Kidney (tissue), 14 donors: ENCODE results near the gene GLIS1. TPM values are rescaled to one million over a fixed set of nuclear protein-coding genes. Genes with fewer than 3 reads are reported as not detected.

ENCODE experiments used
- DNase-seq, 5 donors: peaks; one replicate each; pipeline ENCODE4 v3.0.0-alpha.2; 2013 to 2020
- FAIRE-seq: peaks from 2 replicates; lab custom pipeline; 2012; peaks lifted over from hg19 to GRCh38; lab: Jason Lieb, UNC
- H3K27ac ChIP-seq, 2 donors: one replicate each; pipeline ENCODE4 v1.7.0; 2013; ENCODE audit warnings: low read depth in 2 of 2, low read length in 2 of 2, inconsistent platforms in 1 of 2
- H3K27me3 ChIP-seq: one replicate; pipeline ENCODE4 v1.7.1; 2013; ENCODE audit warnings: low read length, inconsistent platforms; ENCODE audit not compliant: control insufficient read depth, insufficient read depth
- H3K36me3 ChIP-seq, 3 donors: one replicate each; pipeline versions ENCODE4 v1.7.0 to v1.7.1; 2013; ENCODE audit warnings: low read length in 3 of 3, control low read depth in 1 of 3, inconsistent platforms in 1 of 3; ENCODE audit not compliant: insufficient read depth in 3 of 3, control insufficient read depth in 2 of 3
- H3K4me1 ChIP-seq, 3 donors: one replicate each; pipeline versions ENCODE4 v1.7.0 to v1.7.1; 2013; ENCODE audit warnings: low read length in 3 of 3, inconsistent platforms in 1 of 3, low read depth in 1 of 3; ENCODE audit not compliant: control insufficient read depth in 2 of 3, insufficient read depth in 2 of 3
- H3K4me3 ChIP-seq, 3 donors: one replicate each; pipeline versions ENCODE4 v1.7.0 to v1.8.1; 2013; ENCODE audit warnings: low read length in 3 of 3, control low read depth in 1 of 3, inconsistent platforms in 1 of 3
- H3K9ac ChIP-seq, 3 donors: one replicate each; pipeline versions ENCODE4 v1.7.0 to v1.7.1; 2013; ENCODE audit warnings: low read length in 3 of 3, control low read depth in 1 of 3, inconsistent platforms in 1 of 3
- H3K9me3 ChIP-seq, 3 donors: one replicate each; pipeline versions ENCODE4 v1.7.0 to v1.7.1; 2013; ENCODE audit warnings: low read length in 3 of 3, control low read depth in 1 of 3, inconsistent platforms in 1 of 3; ENCODE audit not compliant: control insufficient read depth in 2 of 3, insufficient read depth in 1 of 3
- intact Hi-C: fragments of 100-400 bp; cut with DNase I; formaldehyde crosslinking; loops from one replicate; pipeline ENCODE4 v1.11.1; 2022
- polyA plus RNA-seq: library from polyadenylated mRNA; stranded (reverse); fragments of 350-450 nt; fragmentation: Illumina TruSeq; extraction: RNeasy Lipid Tissue Mini Kit (QIAGEN cat#74804); gene quantifications from one replicate; pipeline ENCODE4 v1.2.3, GENCODE V29; 2014; ENCODE audit warnings: low read depth, low replicate concordance; ENCODE audit not compliant: insufficient read depth
- total RNA-seq: library from RNA; stranded (reverse); fragmentation: NEBNext Ultra II Directional; extraction: Animal tissue kit (Norgen Biotek cat#: 25700); gene quantifications from one replicate; pipeline ENCODE4 v1.2.1, GENCODE V29; 2021
- TF ChIP-seq, protein P1 (sequence below): IDR thresholded peaks from 3 replicates; pipeline ENCODE4 v1.5.1; 2012; ENCODE audit warnings: mild to moderate bottlenecking, moderate library complexity, borderline replicate concordance; ENCODE audit not compliant: insufficient read depth; ENCODE audit errors: extremely low read depth
- donor health status: control.
- donor health status: control.
- donor health status: control.
- donor health status: control.
- donor health status: control.
- donor health status: DM: yes; HTN: yes; CAD: no.
- donor health status: Normal renal cell carcinoma (clear cell type).

The GLIS1 gene
- total and polyA plus RNA-seq, 2 donors from 2014 or later: 3.3 to 3.7 TPM

DNA sequence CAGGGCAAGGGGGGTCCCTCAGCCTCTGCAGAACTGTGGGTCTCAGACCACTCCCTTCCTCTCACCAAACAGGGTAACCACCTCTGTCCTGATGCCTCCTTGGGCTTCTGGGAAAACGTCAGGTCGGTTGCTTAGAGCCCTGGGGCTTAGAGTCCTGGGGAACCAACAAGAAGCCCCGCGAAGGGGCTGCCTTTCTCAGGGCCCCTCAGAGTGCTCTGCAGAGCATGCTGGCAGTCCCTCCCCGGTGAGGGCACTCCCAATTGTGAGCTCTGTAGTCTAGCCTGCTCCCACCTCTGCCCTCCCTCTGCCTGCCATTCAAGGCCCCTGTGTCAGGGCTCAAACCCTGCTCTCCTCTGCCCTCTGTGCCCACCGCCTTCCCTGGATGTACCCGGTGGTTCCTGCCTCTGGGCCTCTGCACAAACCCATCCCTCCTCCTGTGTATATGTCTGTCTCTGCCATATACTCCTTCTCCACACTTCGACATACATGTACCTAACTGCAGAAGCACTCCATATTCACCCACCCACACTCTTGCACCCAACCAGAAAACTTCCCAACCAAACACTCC lies 187.5 kb downstream of the GLIS1 start:
- H3K4me3 ChIP-seq: no peak overlapping the region
- TF ChIP-seq, protein P1, sequence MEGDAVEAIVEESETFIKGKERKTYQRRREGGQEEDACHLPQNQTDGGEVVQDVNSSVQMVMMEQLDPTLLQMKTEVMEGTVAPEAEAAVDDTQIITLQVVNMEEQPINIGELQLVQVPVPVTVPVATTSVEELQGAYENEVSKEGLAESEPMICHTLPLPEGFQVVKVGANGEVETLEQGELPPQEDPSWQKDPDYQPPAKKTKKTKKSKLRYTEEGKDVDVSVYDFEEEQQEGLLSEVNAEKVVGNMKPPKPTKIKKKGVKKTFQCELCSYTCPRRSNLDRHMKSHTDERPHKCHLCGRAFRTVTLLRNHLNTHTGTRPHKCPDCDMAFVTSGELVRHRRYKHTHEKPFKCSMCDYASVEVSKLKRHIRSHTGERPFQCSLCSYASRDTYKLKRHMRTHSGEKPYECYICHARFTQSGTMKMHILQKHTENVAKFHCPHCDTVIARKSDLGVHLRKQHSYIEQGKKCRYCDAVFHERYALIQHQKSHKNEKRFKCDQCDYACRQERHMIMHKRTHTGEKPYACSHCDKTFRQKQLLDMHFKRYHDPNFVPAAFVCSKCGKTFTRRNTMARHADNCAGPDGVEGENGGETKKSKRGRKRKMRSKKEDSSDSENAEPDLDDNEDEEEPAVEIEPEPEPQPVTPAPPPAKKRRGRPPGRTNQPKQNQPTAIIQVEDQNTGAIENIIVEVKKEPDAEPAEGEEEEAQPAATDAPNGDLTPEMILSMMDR: no peak
- H3K4me1 ChIP-seq: peaks cover 0 to 4% (median 0%) of the 10 kb centered on the region in 3 donors
- H3K36me3 ChIP-seq: peaks cover 0 to 3% (median under 1%) of the 10 kb centered on the region in 3 donors
- intact Hi-C loops: no loop called here
- H3K9me3 ChIP-seq: peaks cover 0 to 3% (median 0%) of the 10 kb centered on the region in 3 donors
- H3K27ac ChIP-seq: no peak overlapping the region
- H3K27me3 ChIP-seq: no peaks in the 10 kb centered on the region
- no peak overlapping the region for H3K9ac ChIP-seq
- peak in 3 of 5 donors; percentile 3 to 51 (median 20) for DNase-seq
- FAIRE-seq: no peak

DNA sequence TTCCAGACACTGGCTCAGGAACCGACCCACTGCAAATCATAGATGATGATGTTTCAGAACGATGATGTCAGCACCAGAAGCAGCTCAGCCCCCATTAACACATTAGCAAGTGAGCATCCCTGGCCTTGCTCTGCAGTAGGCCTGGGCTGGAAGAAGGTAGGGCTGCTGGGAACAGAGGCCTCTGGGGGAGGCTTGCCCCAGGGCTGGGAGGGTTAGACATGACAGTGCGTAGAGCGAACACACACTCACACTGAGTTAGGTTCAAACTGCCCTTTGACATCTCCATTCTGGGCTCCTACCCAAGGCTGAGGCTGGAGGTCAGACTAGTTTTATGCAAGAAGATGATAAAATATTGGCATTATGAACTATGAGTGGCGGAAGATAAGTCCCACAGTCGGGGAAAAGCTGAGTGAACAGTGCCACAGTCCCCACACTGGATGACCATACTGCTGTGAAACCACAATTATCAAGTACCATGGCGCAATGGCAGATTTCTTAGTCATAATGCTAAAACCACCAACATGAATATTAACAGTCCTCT lies 188.7 kb downstream of the GLIS1 start:
- FAIRE-seq: no peak
- peak in 3 of 5 donors; percentile 7 to 93 (median 33) for DNase-seq
- no peak overlapping the region for H3K4me3 ChIP-seq
- H3K9me3 ChIP-seq: no peaks in the 10 kb centered on the region
- H3K36me3 ChIP-seq: no peaks in the 10 kb centered on the region
- intact Hi-C loops: no loop called here
- H3K27ac ChIP-seq: no peak overlapping the region
- no peak overlapping the region for H3K9ac ChIP-seq
- TF ChIP-seq, protein P1: no peak
- no peaks in the 10 kb centered on the region for H3K4me1 ChIP-seq
- no peaks in the 10 kb centered on the region for H3K27me3 ChIP-seq

DNA sequence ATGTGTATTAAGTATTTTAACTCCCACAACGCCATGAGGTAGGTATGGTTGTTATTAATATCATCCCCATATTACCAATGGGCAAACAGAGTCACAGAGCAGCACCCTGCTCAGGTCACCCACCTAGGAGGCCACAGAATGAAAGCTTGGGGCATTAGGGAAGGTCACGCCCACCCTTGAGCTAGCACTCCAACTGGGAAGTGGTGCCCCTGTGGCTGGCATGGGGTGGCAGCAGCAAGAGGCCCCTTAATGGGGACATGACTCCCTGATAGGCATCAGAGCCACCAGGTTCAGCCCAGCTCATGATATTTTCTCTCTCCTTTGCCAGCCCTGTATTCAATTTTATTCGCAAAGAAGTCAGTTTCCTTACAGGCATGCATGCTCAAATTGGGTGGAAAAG lies 189.2 kb downstream of the GLIS1 start:
- TF ChIP-seq, protein P1: no peak
- Histone ChIP-seq H3K4me1 (no peaks in the 10 kb centered on the region), H3K9me3 (no peaks in the 10 kb centered on the region), H3K36me3 (no peaks in the 10 kb centered on the region), H3K4me3 (no peak overlapping the region), H3K27ac (no peak overlapping the region), H3K9ac (no peak overlapping the region), H3K27me3 (no peaks in the 10 kb centered on the region)
- DNase-seq (peak in 3 of 5 donors; percentile 1 to 55 (median 21)), FAIRE-seq (no peak)
- intact Hi-C loops: no loop called here
